GM23338 (cell line): ENCODE measurements around the gene NRIP1. TPM values are rescaled to one million over a fixed set of nuclear protein-coding genes. Genes with fewer than 3 reads are reported as not detected.

ENCODE experiments used
- ATAC-seq: fragments of 200-7000 bp; cut with Tn5 transposase; 3 replicates; pipeline ENCODE4 v1.9.1; 2020
- DNase-seq: peaks from one replicate; pipeline ENCODE4 v3.0.0-alpha.2; 2015; ENCODE audit warnings: low spot score
- H2AFZ ChIP-seq: fragments of 200-600 bp; sonication (generic); 2 replicates; pipeline ENCODE4 v1.8.0; 2016; ENCODE audit warnings: antibody characterized with exemption, mild to moderate bottlenecking, moderate library complexity
- H3F3A ChIP-seq: fragments of 200-600 bp; sonication (generic); replicated peaks from 2 replicates; pipeline ENCODE4 v1.8.0; 2017; ENCODE audit warnings: antibody characterized with exemption, mixed run types, low read depth
- H3K27ac ChIP-seq: fragments of 200-600 bp; sonication (generic); 2 replicates; pipeline ENCODE4 v1.6.1; 2016; ENCODE audit warnings: low read depth
- H3K27me3 ChIP-seq: fragments of 200-600 bp; sonication (generic); 2 replicates; pipeline ENCODE4 v1.8.0; 2016; ENCODE audit warnings: mild to moderate bottlenecking, mixed run types, moderate library complexity; ENCODE audit not compliant: insufficient read depth
- H3K36me3 ChIP-seq: fragments of 200-600 bp; sonication (generic); 2 replicates; pipeline ENCODE4 v1.8.0; 2016; ENCODE audit warnings: mild to moderate bottlenecking; ENCODE audit not compliant: insufficient read depth
- H3K4me1 ChIP-seq: fragments of 200-600 bp; sonication (generic); 2 replicates; pipeline ENCODE4 v1.8.0; 2016; ENCODE audit warnings: mild to moderate bottlenecking, moderate library complexity; ENCODE audit not compliant: insufficient read depth
- H3K4me2 ChIP-seq: fragments of 200-600 bp; sonication (generic); 2 replicates; pipeline ENCODE4 v1.7.1; 2017; ENCODE audit warnings: mixed run types
- H3K4me3 ChIP-seq: fragments of 200-600 bp; sonication (generic); 2 replicates; pipeline ENCODE4 v1.6.1; 2016; ENCODE audit warnings: mixed run types
- H3K79me2 ChIP-seq: fragments of 200-600 bp; sonication (generic); replicated peaks from 2 replicates; pipeline ENCODE4 v1.8.0; 2017; ENCODE audit warnings: mild to moderate bottlenecking; ENCODE audit not compliant: insufficient read depth
- H3K9me2 ChIP-seq: fragments of 200-600 bp; sonication (generic); 2 replicates; pipeline ENCODE4 v1.8.0; 2017; ENCODE audit not compliant: insufficient read depth
- H4K20me1 ChIP-seq: fragments of 200-600 bp; sonication (generic); replicated peaks from 2 replicates; pipeline ENCODE4 v1.8.0; 2017; ENCODE audit warnings: mild to moderate bottlenecking; ENCODE audit not compliant: insufficient read depth
- H3K27ac Mint-ChIP-seq: 2 replicates; pipeline ENCODE4 v1.8.0; 2020; ENCODE audit warnings: inconsistent platforms, mild to moderate bottlenecking, moderate library complexity, mixed read lengths
- H3K27me3 Mint-ChIP-seq: 3 replicates; pipeline ENCODE4 v1.8.0; 2022; ENCODE audit warnings: low read depth, mild to moderate bottlenecking, moderate library complexity, mixed read lengths, inconsistent platforms; ENCODE audit not compliant: insufficient read depth, poor library complexity
- H3K36me3 Mint-ChIP-seq: 3 replicates; pipeline ENCODE4 v1.8.0; 2021; ENCODE audit warnings: low read depth, mild to moderate bottlenecking, inconsistent platforms, moderate library complexity, mixed read lengths
- H3K4me1 Mint-ChIP-seq: 3 replicates; pipeline ENCODE4 v1.8.0; 2020; ENCODE audit warnings: mild to moderate bottlenecking, inconsistent platforms, mixed read lengths
- H3K4me3 Mint-ChIP-seq: 3 replicates; pipeline ENCODE4 v1.8.0; 2021; ENCODE audit warnings: moderate library complexity, mild to moderate bottlenecking, inconsistent platforms, mixed read lengths
- H3K9me3 Mint-ChIP-seq: 3 replicates; pipeline ENCODE4 v1.8.0; 2020; ENCODE audit warnings: moderate library complexity, mild to moderate bottlenecking, inconsistent platforms, mixed read lengths
- ETS1 ChIP-seq: IDR thresholded peaks from 2 replicates; pipeline ENCODE4 v1.6.1; 2016; ENCODE audit warnings: antibody characterized with exemption
- EZH2 ChIP-seq: fragments of 200-600 bp; sonication (generic); IDR thresholded peaks from one replicate; pipeline ENCODE4 v1.8.0; 2017; ENCODE audit warnings: antibody characterized with exemption, mild to moderate bottlenecking, low read depth; ENCODE audit not compliant: unreplicated experiment
- JUNB ChIP-seq: IDR thresholded peaks from one replicate; pipeline ENCODE4 v1.6.1; 2016; ENCODE audit warnings: antibody characterized with exemption; ENCODE audit not compliant: unreplicated experiment
- NANOG ChIP-seq: IDR thresholded peaks from 2 replicates; pipeline ENCODE4 v1.6.1; 2016; ENCODE audit warnings: antibody characterized with exemption, borderline replicate concordance
- POLR2AphosphoS5 ChIP-seq: IDR thresholded peaks from 2 replicates; pipeline ENCODE4 v1.6.1; 2016; ENCODE audit warnings: antibody characterized with exemption, low read depth
- REST ChIP-seq: IDR thresholded peaks from one replicate; pipeline ENCODE4 v1.6.1; 2018; ENCODE audit warnings: antibody characterized with exemption; ENCODE audit not compliant: unreplicated experiment
- ZNF114 ChIP-seq: fragments of 250-450 bp; sonication (Bioruptor Pico); IDR thresholded peaks from 2 replicates; pipeline ENCODE4 v1.5.0; 2020; ENCODE audit warnings: mild to moderate bottlenecking, moderate library complexity
- ZNF331 ChIP-seq: fragments of 250-450 bp; sonication (Bioruptor Pico); IDR thresholded peaks from 2 replicates; pipeline ENCODE4 v1.5.0; 2020; ENCODE audit warnings: low read depth, mild to moderate bottlenecking, moderate library complexity
- ZNF462 ChIP-seq: fragments of 250-450 bp; sonication (Bioruptor Pico); IDR thresholded peaks from 2 replicates; pipeline ENCODE4 v1.5.0; 2020; ENCODE audit warnings: mild to moderate bottlenecking, moderate library complexity
- polyA plus RNA-seq: library from polyadenylated mRNA; unstranded; fragments of >200 nt; fragmentation: Nextera tagmentation; extraction: Ambion mirVana; gene quantifications from 2 replicates; pipeline ENCODE4 v1.2.1, GENCODE V29; 2016
- total RNA-seq: library from RNA; depleted of rRNA; stranded (reverse); fragments of >200 nt; shearing (Covaris generic); gene quantifications from 2 replicates; pipeline ENCODE4 v1.2.3, GENCODE V29; 2014
- TF ChIP-seq, protein P1 (sequence below), 2 experiments: fragments of 200-600 bp in 1 of 2; sonication (generic) in 1 of 2; conservative IDR thresholded peaks; 2 replicates each; pipeline versions ENCODE4 v1.5.1 to v1.6.1; 2016 to 2017; ENCODE audit warnings: antibody characterized with exemption in 2 of 2, low read depth in 2 of 2, mild to moderate bottlenecking in 2 of 2, moderate library complexity in 1 of 2

NRIP1 gene
- total and polyA plus RNA-seq, 2 experiments from 2014 or later = 3.0 to 9.0 TPM

DNA sequence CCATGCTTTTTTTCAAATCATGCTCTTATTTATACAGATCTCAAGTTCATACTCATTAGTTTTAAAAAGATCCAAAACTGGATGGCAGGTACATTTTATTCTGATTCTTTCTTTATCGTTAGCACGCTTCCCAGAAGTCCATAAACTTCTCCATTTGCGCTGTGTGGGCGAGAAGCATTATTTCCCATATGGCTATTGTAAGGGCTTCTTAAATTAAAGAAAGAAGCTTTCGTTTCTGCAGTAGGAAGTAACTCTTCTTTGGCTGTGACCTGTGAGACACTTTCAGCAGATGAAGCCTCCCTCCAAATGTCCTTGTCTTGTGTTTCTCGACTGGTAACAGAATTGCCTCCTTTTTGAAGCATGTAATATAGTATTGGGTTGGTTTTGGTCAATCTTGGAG lies 100.2 kb downstream of the NRIP1 start (continued):
- TF ChIP-seq, protein P1, sequence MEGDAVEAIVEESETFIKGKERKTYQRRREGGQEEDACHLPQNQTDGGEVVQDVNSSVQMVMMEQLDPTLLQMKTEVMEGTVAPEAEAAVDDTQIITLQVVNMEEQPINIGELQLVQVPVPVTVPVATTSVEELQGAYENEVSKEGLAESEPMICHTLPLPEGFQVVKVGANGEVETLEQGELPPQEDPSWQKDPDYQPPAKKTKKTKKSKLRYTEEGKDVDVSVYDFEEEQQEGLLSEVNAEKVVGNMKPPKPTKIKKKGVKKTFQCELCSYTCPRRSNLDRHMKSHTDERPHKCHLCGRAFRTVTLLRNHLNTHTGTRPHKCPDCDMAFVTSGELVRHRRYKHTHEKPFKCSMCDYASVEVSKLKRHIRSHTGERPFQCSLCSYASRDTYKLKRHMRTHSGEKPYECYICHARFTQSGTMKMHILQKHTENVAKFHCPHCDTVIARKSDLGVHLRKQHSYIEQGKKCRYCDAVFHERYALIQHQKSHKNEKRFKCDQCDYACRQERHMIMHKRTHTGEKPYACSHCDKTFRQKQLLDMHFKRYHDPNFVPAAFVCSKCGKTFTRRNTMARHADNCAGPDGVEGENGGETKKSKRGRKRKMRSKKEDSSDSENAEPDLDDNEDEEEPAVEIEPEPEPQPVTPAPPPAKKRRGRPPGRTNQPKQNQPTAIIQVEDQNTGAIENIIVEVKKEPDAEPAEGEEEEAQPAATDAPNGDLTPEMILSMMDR (conservative IDR thresholded peaks at IDR 0.05; ENCODE audit: low read depth in 2 of 2) = no peak

DNA sequence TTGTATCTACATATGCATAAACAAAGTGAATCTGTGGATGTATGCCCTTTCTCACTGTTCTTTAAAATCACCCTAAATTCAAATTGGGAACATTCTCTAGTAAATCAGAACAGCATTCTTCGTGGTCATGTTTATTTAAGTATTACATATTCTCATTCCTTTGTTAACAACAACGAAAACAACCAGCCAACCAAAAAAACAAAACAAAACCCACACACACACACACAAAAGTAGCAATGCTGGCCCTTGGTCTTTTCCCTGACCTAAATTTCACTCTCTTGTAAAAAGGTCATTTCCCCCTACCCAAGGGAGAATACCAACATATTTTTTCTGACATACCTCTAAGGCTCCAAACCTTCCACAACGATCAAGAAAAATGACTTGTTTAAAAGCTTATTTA lies 102.6 kb downstream of the NRIP1 start:
- Histone ChIP-seq H3K36me3 (no peaks in the 10 kb centered on the region), H3K4me3 (no peak overlapping the region), H3K4me2 (no peak overlapping the region), H3K27ac (no peak overlapping the region), H3K9me2 (0 out of 2 replicates have a peak, but pooled peaks cover 2% of the 10 kb centered on the region), H3K27me3 (no peaks in the 10 kb centered on the region), H2AFZ (no peak overlapping the region), H3K4me1 (no peaks in the 10 kb centered on the region), H3F3A (no peaks in the 10 kb centered on the region), H4K20me1 (no peaks in the 10 kb centered on the region), H3K79me2 (no peaks in the 10 kb centered on the region)
- H3K4me1 Mint-ChIP-seq = peaks cover 7% of the 10 kb centered on the region; the same call in 1 of the 3 replicates
- no peak overlapping the region for H3K4me3 Mint-ChIP-seq
- peaks cover 10% of the 10 kb centered on the region; the same call in 2 of the 3 replicates for H3K36me3 Mint-ChIP-seq
- ATAC-seq (no peak), DNase-seq (no peak)
- no peaks in the 10 kb centered on the region for H3K27me3 Mint-ChIP-seq
- H3K27ac Mint-ChIP-seq = no peak overlapping the region
- H3K9me3 Mint-ChIP-seq = no peaks in the 10 kb centered on the region
- no peak for TF ChIP-seq ETS1
- no peak for TF ChIP-seq ZNF114
- TF ChIP-seq, protein P1 (conservative IDR thresholded peaks at IDR 0.05; ENCODE audit: low read depth in 2 of 2) = no peak
- no peak for TF ChIP-seq REST
- no peak for TF ChIP-seq POLR2AphosphoS5
- no peak for TF ChIP-seq ZNF331
- no peak for TF ChIP-seq ZNF462 (CRISPR knock-in tag)
- no peak for TF ChIP-seq EZH2
- TF ChIP-seq JUNB = no peak
- no peak for TF ChIP-seq NANOG
